OCI-LY7 (cell line): ENCODE data around the gene TMEM72. TPM values are rescaled to one million over a fixed set of nuclear protein-coding genes. Genes with fewer than 3 reads are reported as not detected.

ENCODE experiments used
- BruUV-seq: library from RNA; stranded (reverse); fragments of 400-500 nt; replicated peaks from 2 replicates; lab custom pipeline; 2021; lab: Mats Ljungman, UMichigan
- CTCF ChIA-PET: fragments of 300-600 bp; sonication (Branson Sonifier 250); formaldehyde crosslinking; loops from one replicate; lab custom pipeline; 2022; ENCODE audit warnings: antibody characterized with exemption; ENCODE audit not compliant: unreplicated experiment; lab: Charles Lee
- POLR2A ChIA-PET: fragments of 300-600 bp; sonication (Branson Sonifier 250); formaldehyde crosslinking; loops from one replicate; lab custom pipeline; 2022; ENCODE audit warnings: antibody characterized with exemption; lab: Charles Lee
- DNase-seq: peaks from one replicate; pipeline ENCODE4 v3.0.0-alpha.2; 2015; ENCODE audit warnings: low spot score
- H2AFZ ChIP-seq: fragments of 200-600 bp; sonication (generic), shearing (Covaris generic); 2 replicates; pipeline ENCODE4 v1.6.1; 2014; ENCODE audit warnings: mild to moderate bottlenecking, antibody characterized with exemption, low read length, moderate library complexity
- H3K27ac ChIP-seq: fragments of 200-600 bp; sonication (generic); 2 replicates; pipeline ENCODE4 v1.5.1; 2014; ENCODE audit warnings: mixed run types, low read depth, mild to moderate bottlenecking, moderate library complexity, low read length, inconsistent platforms; ENCODE audit not compliant: poor library complexity, severe bottlenecking
- H3K36me3 ChIP-seq: fragments of 200-600 bp; sonication (generic); 2 replicates; pipeline ENCODE4 v1.6.1; 2014; ENCODE audit warnings: mild to moderate bottlenecking, antibody characterized with exemption, low read length, moderate library complexity, mixed read lengths; ENCODE audit not compliant: insufficient read depth
- H3K4me1 ChIP-seq: fragments of 200-600 bp; sonication (generic); 2 replicates; pipeline ENCODE4 v1.5.1; 2014; ENCODE audit warnings: mild to moderate bottlenecking, low read length; ENCODE audit not compliant: insufficient read depth, poor library complexity, severe bottlenecking
- H3K4me2 ChIP-seq: fragments of 200-600 bp; sonication (generic); 2 replicates; pipeline ENCODE4 v1.6.1; 2014; ENCODE audit warnings: mild to moderate bottlenecking, low read length
- H3K4me3 ChIP-seq: fragments of 200-600 bp; sonication (generic); 2 replicates; pipeline ENCODE4 v1.5.1; 2014; ENCODE audit warnings: mild to moderate bottlenecking, low read depth, low read length; ENCODE audit not compliant: poor library complexity, severe bottlenecking
- H3K79me2 ChIP-seq: fragments of 200-600 bp; sonication (generic); 2 replicates; pipeline ENCODE4 v1.6.1; 2016; ENCODE audit warnings: low read depth, mild to moderate bottlenecking, low read length, moderate library complexity, mixed read lengths; ENCODE audit not compliant: insufficient read depth
- H3K9me2 ChIP-seq: fragments of 200-600 bp; sonication (generic); 2 replicates; pipeline ENCODE4 v1.6.1; 2016; ENCODE audit warnings: mild to moderate bottlenecking, low read length, mixed read lengths; ENCODE audit not compliant: insufficient read depth
- H3K9me3 ChIP-seq: fragments of 200-600 bp; sonication (generic); 2 replicates; pipeline ENCODE4 v1.6.1; 2014; ENCODE audit warnings: mild to moderate bottlenecking, mixed run types, low read length, mixed read lengths
- H4K20me1 ChIP-seq: fragments of 200-600 bp; sonication (generic); 2 replicates; pipeline ENCODE4 v1.6.1; 2014; ENCODE audit warnings: mild to moderate bottlenecking, antibody characterized with exemption, low read length, moderate library complexity, mixed read lengths; ENCODE audit not compliant: insufficient read depth
- EZH2phosphoT487 ChIP-seq: fragments of 200-600 bp; sonication (generic); IDR thresholded peaks from 2 replicates; pipeline ENCODE4 v1.6.1; 2018; ENCODE audit warnings: low read depth, borderline replicate concordance, mild to moderate bottlenecking, mixed run types, antibody characterized with exemption, low read length, moderate library complexity, mixed read lengths
- intact Hi-C: fragments of 100-400 bp; cut with micrococcal nuclease; formaldehyde crosslinking; loops from one replicate; pipeline ENCODE4 v1.10.0; 2022; ENCODE audit not compliant: unreplicated experiment
- total RNA-seq, 2 experiments: library from RNA; depleted of rRNA in 1 of 2; stranded (reverse); fragments of >200 nt in 1 of 2; shearing (Covaris generic) in 1 of 2; gene quantifications; 2 replicates each; pipeline ENCODE4 v1.2.3, GENCODE V29; 2014 to 2022
- TF ChIP-seq, protein P1 (sequence below): fragments of 200-600 bp; sonication (generic); conservative IDR thresholded peaks from 2 replicates; pipeline ENCODE4 v1.5.1; 2014; ENCODE audit warnings: mild to moderate bottlenecking, antibody characterized with exemption, low read length, moderate library complexity, mixed read lengths

The TMEM72 gene
- total RNA-seq, 2 experiments from 2014 or later = not detected

DNA sequence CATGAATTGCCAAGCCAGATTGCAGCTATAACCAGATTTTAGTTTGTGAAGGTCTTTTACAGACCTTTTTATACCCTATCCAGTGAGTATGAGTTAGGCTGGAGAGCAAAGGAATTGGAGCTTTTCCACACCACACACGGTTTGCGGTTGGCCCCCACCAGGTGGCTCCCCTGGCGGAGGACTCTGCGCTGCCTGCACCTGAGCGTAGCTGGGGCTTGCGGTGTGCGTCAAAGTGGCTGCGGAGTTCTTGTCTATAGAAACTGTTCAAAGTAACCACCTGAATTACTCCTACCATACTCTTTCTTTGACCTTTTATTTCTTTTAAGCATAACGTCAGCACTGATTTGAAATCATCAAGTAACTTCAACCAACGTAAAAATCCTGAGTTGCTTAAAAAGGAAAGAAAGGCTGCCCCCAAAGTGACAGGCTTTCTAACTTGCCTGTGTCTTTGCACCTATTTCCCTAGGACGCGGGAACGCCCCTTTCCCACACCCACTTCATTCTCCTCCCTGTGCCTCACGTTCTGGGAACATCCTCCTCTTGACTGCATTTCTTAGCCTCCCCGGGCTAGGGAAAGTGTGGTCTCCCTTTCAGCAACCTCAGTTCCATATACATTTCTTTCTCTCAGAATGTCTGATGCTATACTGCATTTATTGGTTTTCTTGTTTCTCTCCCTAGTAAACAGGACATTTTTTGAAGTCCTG lies 47.6 kb upstream of the TMEM72 start:
- intact Hi-C loops = loop anchor here (2.0 kb wide), 1 partner anchor 1193 kb away; no protein-coding TSS in a partner anchor
- no peaks in the 10 kb centered on the region for H3K9me3 ChIP-seq
- ChIA-PET CTCF (no interaction called here), POLR2A (no interaction called here)
- no peaks in the 10 kb centered on the region for H3K4me1 ChIP-seq
- no peak overlapping the region for H2AFZ ChIP-seq
- H4K20me1 ChIP-seq = no peaks in the 10 kb centered on the region
- no peaks in the 10 kb centered on the region for H3K36me3 ChIP-seq
- no peaks in the 10 kb centered on the region for H3K9me2 ChIP-seq
- no peak overlapping the region for H3K27ac ChIP-seq
- no peak overlapping the region for H3K4me3 ChIP-seq
- H3K79me2 ChIP-seq = no peaks in the 10 kb centered on the region
- DNase-seq = no peak
- no peak for TF ChIP-seq EZH2phosphoT487
- TF ChIP-seq, protein P1, sequence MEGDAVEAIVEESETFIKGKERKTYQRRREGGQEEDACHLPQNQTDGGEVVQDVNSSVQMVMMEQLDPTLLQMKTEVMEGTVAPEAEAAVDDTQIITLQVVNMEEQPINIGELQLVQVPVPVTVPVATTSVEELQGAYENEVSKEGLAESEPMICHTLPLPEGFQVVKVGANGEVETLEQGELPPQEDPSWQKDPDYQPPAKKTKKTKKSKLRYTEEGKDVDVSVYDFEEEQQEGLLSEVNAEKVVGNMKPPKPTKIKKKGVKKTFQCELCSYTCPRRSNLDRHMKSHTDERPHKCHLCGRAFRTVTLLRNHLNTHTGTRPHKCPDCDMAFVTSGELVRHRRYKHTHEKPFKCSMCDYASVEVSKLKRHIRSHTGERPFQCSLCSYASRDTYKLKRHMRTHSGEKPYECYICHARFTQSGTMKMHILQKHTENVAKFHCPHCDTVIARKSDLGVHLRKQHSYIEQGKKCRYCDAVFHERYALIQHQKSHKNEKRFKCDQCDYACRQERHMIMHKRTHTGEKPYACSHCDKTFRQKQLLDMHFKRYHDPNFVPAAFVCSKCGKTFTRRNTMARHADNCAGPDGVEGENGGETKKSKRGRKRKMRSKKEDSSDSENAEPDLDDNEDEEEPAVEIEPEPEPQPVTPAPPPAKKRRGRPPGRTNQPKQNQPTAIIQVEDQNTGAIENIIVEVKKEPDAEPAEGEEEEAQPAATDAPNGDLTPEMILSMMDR = no peak
- no peak overlapping the region for H3K4me2 ChIP-seq
- no TSS peak for BruUV-seq

DNA sequence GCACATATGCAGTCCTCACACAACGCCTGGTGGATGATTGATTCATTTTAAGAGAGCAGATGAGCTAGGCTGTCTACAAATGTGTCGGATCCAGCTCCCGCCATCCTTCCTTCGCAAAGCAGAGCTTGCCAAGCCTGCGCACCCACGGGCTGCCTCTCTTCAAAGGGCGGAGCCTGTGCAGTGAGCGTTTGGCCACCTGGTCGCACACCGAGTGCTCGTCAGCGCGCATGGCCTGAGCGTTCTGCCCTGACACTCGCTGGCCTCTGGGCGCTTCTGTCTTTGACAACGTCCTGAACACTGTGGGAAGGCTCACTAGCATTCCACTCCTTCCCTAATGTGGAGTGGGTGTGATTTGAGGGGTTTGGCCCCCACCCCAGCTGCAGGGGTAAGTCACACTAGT lies 47.1 kb upstream of the TMEM72 start:
- no peak for DNase-seq
- Histone ChIP-seq H3K79me2 (no peaks in the 10 kb centered on the region), H3K9me2 (no peaks in the 10 kb centered on the region), H3K4me1 (no peaks in the 10 kb centered on the region), H4K20me1 (no peaks in the 10 kb centered on the region), H3K9me3 (no peaks in the 10 kb centered on the region), H3K4me3 (peak overlapping the region; percentile 57), H2AFZ (peak overlapping the region; percentile 65; the same call in 1 of the 2 replicates), H3K36me3 (no peaks in the 10 kb centered on the region), H3K4me2 (peak overlapping the region; percentile 59; the same call in 1 of the 2 replicates), H3K27ac (no peak overlapping the region)
- TF ChIP-seq, protein P1 = no peak
- no peak for TF ChIP-seq EZH2phosphoT487
- CTCF ChIA-PET = no interaction called here
- BruUV-seq = no TSS peak
- POLR2A ChIA-PET = no interaction called here
- intact Hi-C loops = loop anchor here (2.0 kb wide), 1 partner anchor 1193 kb away; no protein-coding TSS in a partner anchor
